Stimulated activated CD4-positive, alpha-beta T cell treated with anti-CD3 and anti-CD28 coated beads, Interleukin-4, amount 100 ng/mL, for 24 hours (primary cell): ENCODE data around the gene SEC24C.
"Not testable (repeated sequence)": the region's sequence is repeated elsewhere in the genome, so short reads cannot be mapped to it uniquely, and the experiment has no call there.

Experiments used
- DNase-seq: peaks from one replicate; pipeline ENCODE4 v3.0.0-alpha.2; 2020

SEC24C gene

GRCh38 chr10:73743905-73744663 lies at the start of gene SEC24C:
SEC24C (plus strand) TSS chr10:73744372; CDS start chr10:73746833, 2,461 bp downstream.
- peak; percentile 96 for DNase-seq

GRCh38 chr10:73695302-73695701 lies 48.9 kb upstream of the SEC24C start:
- not testable (repeated sequence) for DNase-seq

GRCh38 chr10:73697675-73698159 lies 46.5 kb upstream of the SEC24C start, which contains the start of gene AGAP5:
AGAP5 (minus strand) TSS chr10:73698109; CDS start chr10:73697755, 354 bp downstream.
- not testable (repeated sequence) for DNase-seq

- not testable (repeated sequence) for DNase-seq
Measured at GRCh38 chr10:73698819-73699218, 45.4 kb upstream of the SEC24C start.

GRCh38 chr10:73703924-73704323 lies 40.2 kb upstream of the SEC24C start:
- DNase-seq: not testable (repeated sequence)

GRCh38 chr10:73705506-73706072 lies 38.6 kb upstream of the SEC24C start:
- not testable (repeated sequence) for DNase-seq

GRCh38 chr10:73706488-73706887 lies 37.7 kb upstream of the SEC24C start:
- not testable (repeated sequence) for DNase-seq

- not testable (repeated sequence) for DNase-seq
Measured at GRCh38 chr10:73707628-73708027, 36.5 kb upstream of the SEC24C start.

- not testable (repeated sequence) for DNase-seq
Measured at GRCh38 chr10:73708122-73708521, 36.0 kb upstream of the SEC24C start.

GRCh38 chr10:73711683-73712082 lies 32.5 kb upstream of the SEC24C start:
- DNase-seq: not testable (repeated sequence)

GRCh38 chr10:73713912-73714311 lies 30.3 kb upstream of the SEC24C start:
- not testable (repeated sequence) for DNase-seq

GRCh38 chr10:73714483-73714882 lies 29.7 kb upstream of the SEC24C start:
- DNase-seq: not testable (repeated sequence)

GRCh38 chr10:73715179-73716156 lies 28.7 kb upstream of the SEC24C start:
- DNase-seq: not testable (repeated sequence)

GRCh38 chr10:73716251-73716650 lies 27.9 kb upstream of the SEC24C start:
- no peak for DNase-seq

GRCh38 chr10:73717556-73717955 lies 26.6 kb upstream of the SEC24C start:
- DNase-seq: no peak

- DNase-seq: not testable (repeated sequence)
Measured at GRCh38 chr10:73720561-73720960, 23.6 kb upstream of the SEC24C start.

GRCh38 chr10:73723516-73723915 lies 20.7 kb upstream of the SEC24C start:
- no peak for DNase-seq

- DNase-seq: peak; percentile 54
Measured at GRCh38 chr10:73729781-73730152, 14.4 kb upstream of the SEC24C start.

- peak; percentile 94 for DNase-seq
Measured at GRCh38 chr10:73730153-73730906, 13.8 kb upstream of the SEC24C start.

GRCh38 chr10:73731588-73732375 lies 12.4 kb upstream of the SEC24C start:
- DNase-seq: no peak

GRCh38 chr10:73732426-73732825 lies 11.7 kb upstream of the SEC24C start:
- DNase-seq: no peak
